H1 (cell line): ENCODE data around the gene TSPAN2. TPM values are rescaled to one million over a fixed set of nuclear protein-coding genes. Genes with fewer than 3 reads are reported as not detected.
A peak's percentile ranks its signal among the peaks of the same experiment; 100 is the strongest.

Experiments
- CTCF ChIA-PET: fragments of 300-600 bp; sonication (Branson Sonifier 250); formaldehyde crosslinking; loops from one replicate; lab custom pipeline; 2021; ENCODE audit not compliant: partially characterized antibody; lab: Charles Lee
- POLR2A ChIA-PET: fragments of 300-600 bp; sonication (Branson Sonifier 250); formaldehyde crosslinking; loops from one replicate; lab custom pipeline; 2021; ENCODE audit warnings: inconsistent platforms; ENCODE audit not compliant: partially characterized antibody; lab: Charles Lee
- DNase-seq, 2 experiments: peaks; one replicate each; pipeline versions ENCODE4 v3.0.0 to v3.0.0-alpha.2; 2010 to 2022; ENCODE audit warnings: low spot score in 2 of 2, low read depth in 1 of 2, mixed read lengths in 1 of 2
- FAIRE-seq: peaks from 2 replicates; lab custom pipeline; 2011; peaks lifted over from hg19 to GRCh38; lab: Jason Lieb, UNC
- H2AFZ ChIP-seq: 2 replicates; pipeline ENCODE4 v1.8.1; 2012; ENCODE audit warnings: low read length, inconsistent platforms
- H2AK5ac ChIP-seq: 2 replicates; pipeline ENCODE4 v1.6.1; 2013; ENCODE audit warnings: low read depth, low read length
- H2BK120ac ChIP-seq: replicated peaks from 2 replicates; pipeline ENCODE3; 2013; ENCODE audit warnings: low read depth, low read length, inconsistent platforms
- H2BK12ac ChIP-seq: 2 replicates; pipeline ENCODE4 v1.6.1; 2013; ENCODE audit warnings: low read depth, low read length
- H2BK15ac ChIP-seq: 2 replicates; pipeline ENCODE4 v1.6.1; 2013; ENCODE audit warnings: low read length
- H2BK20ac ChIP-seq: 2 replicates; pipeline ENCODE4 v1.6.1; 2013; ENCODE audit warnings: low read length
- H2BK5ac ChIP-seq: 2 replicates; pipeline ENCODE4 v1.6.1; 2013; ENCODE audit warnings: low read depth, low read length
- H3K14ac ChIP-seq: 2 replicates; pipeline ENCODE4 v1.6.1; 2013; ENCODE audit warnings: inconsistent platforms; ENCODE audit not compliant: insufficient read length
- H3K18ac ChIP-seq: 2 replicates; pipeline ENCODE4 v1.6.1; 2013; ENCODE audit warnings: low read length; ENCODE audit errors: extremely low read depth
- H3K23ac ChIP-seq: 2 replicates; pipeline ENCODE4 v1.6.1; 2013; ENCODE audit warnings: inconsistent platforms; ENCODE audit not compliant: insufficient read length
- H3K23me2 ChIP-seq: 2 replicates; pipeline ENCODE4 v1.6.1; 2013; ENCODE audit warnings: low read depth, low read length
- H3K27ac ChIP-seq: 2 replicates; pipeline ENCODE4 v1.6.1; 2011; ENCODE audit warnings: low read depth, low read length, inconsistent platforms
- H3K27me3 ChIP-seq, 4 experiments: replicated peaks in 1 of 4; 1 replicate in 1 of 4; 2 replicates in 3 of 4; pipeline versions ENCODE4 v1.6.1 to v1.8.1; 2011 to 2013; ENCODE audit warnings: low read length in 3 of 4, mild to moderate bottlenecking in 3 of 4, inconsistent platforms in 2 of 4, mixed read lengths in 2 of 4, moderate library complexity in 1 of 4; ENCODE audit not compliant: control insufficient read depth in 3 of 4, insufficient read depth in 3 of 4; ENCODE audit errors: extremely low read depth in 1 of 4
- H3K36me3 ChIP-seq, 4 experiments: 2 replicates each; pipeline versions ENCODE4 v1.6.1 to v1.8.1; 2011 to 2013; ENCODE audit warnings: mild to moderate bottlenecking in 4 of 4, low read length in 3 of 4, moderate library complexity in 2 of 4, control low read depth in 1 of 4, inconsistent platforms in 1 of 4; ENCODE audit not compliant: insufficient read depth in 4 of 4, control insufficient read depth in 2 of 4
- H3K4ac ChIP-seq: replicated peaks from 2 replicates; pipeline ENCODE3; 2013; ENCODE audit warnings: low read length, low read depth, mixed read lengths, inconsistent platforms; ENCODE audit not compliant: insufficient read length
- H3K4me1 ChIP-seq, 4 experiments: replicated peaks in 1 of 4; 1 replicate in 1 of 4; 2 replicates in 3 of 4; pipeline versions ENCODE4 v1.6.1 to v1.8.1; 2011 to 2013; ENCODE audit warnings: low read length in 3 of 4, inconsistent platforms in 2 of 4, mixed read lengths in 1 of 4; ENCODE audit not compliant: insufficient read depth in 4 of 4, control insufficient read depth in 3 of 4
- H3K4me2 ChIP-seq, 2 experiments: 2 replicates each; pipeline versions ENCODE4 v1.6.1 to v1.8.1; 2011 to 2013; ENCODE audit warnings: low read depth in 2 of 2, low read length in 2 of 2, control low read depth in 1 of 2, inconsistent platforms in 1 of 2, mild to moderate bottlenecking in 1 of 2; ENCODE audit not compliant: insufficient read depth in 1 of 2
- H3K4me3 ChIP-seq, 4 experiments: fragments of 200-600, 300-600 bp in 1 of 4; sonication (generic), shearing (Covaris generic), sonication (Bioruptor Twin) in 1 of 4; 2 replicates each; pipeline versions ENCODE4 v1.5.1 to v1.8.1; 2011 to 2016; ENCODE audit warnings: low read length in 4 of 4, low read depth in 3 of 4, control low read depth in 2 of 4, inconsistent platforms in 2 of 4, mild to moderate bottlenecking in 2 of 4, mixed read lengths in 1 of 4, moderate library complexity in 1 of 4; ENCODE audit not compliant: insufficient read depth in 2 of 4; ENCODE audit errors: extremely low read depth in 1 of 4
- H3K56ac ChIP-seq: replicated peaks from 2 replicates; pipeline ENCODE3; 2013; ENCODE audit warnings: low read depth, mild to moderate bottlenecking, mixed read lengths, low read length, inconsistent platforms; ENCODE audit not compliant: insufficient read length
- H3K79me1 ChIP-seq: 2 replicates; pipeline ENCODE4 v1.6.1; 2013; ENCODE audit warnings: low read depth, low read length, control low read depth
- H3K79me2 ChIP-seq, 2 experiments: 2 replicates each; pipeline versions ENCODE4 v1.6.1 to v1.8.1; 2012 to 2013; ENCODE audit warnings: low read length in 2 of 2, mild to moderate bottlenecking in 2 of 2, inconsistent platforms in 1 of 2; ENCODE audit not compliant: insufficient read depth in 2 of 2, control insufficient read depth in 1 of 2
- H3K9ac ChIP-seq, 4 experiments: replicated peaks in 1 of 4; 1 replicate in 1 of 4; 2 replicates in 3 of 4; pipeline versions ENCODE4 v1.6.1 to v1.8.1; 2011 to 2013; ENCODE audit warnings: low read depth in 3 of 4, low read length in 3 of 4, control low read depth in 2 of 4, mild to moderate bottlenecking in 2 of 4, moderate library complexity in 2 of 4, inconsistent platforms in 1 of 4; ENCODE audit errors: extremely low read depth in 1 of 4
- H3K9me3 ChIP-seq, 2 experiments: 2 replicates each; pipeline versions ENCODE4 v1.6.1 to v1.8.1; 2012 to 2013; ENCODE audit warnings: mild to moderate bottlenecking in 2 of 2, moderate library complexity in 2 of 2, control low read depth in 1 of 2, inconsistent platforms in 1 of 2, low read depth in 1 of 2, low read length in 1 of 2, mixed read lengths in 1 of 2; ENCODE audit not compliant: insufficient read depth in 2 of 2
- H4K20me1 ChIP-seq, 2 experiments: replicated peaks in 1 of 2; 2 replicates each; pipeline versions ENCODE3 to v1.8.1; 2011 to 2013; ENCODE audit warnings: inconsistent platforms in 2 of 2, low read length in 2 of 2, mild to moderate bottlenecking in 1 of 2; ENCODE audit not compliant: insufficient read depth in 2 of 2, control insufficient read depth in 1 of 2
- H4K5ac ChIP-seq: 2 replicates; pipeline ENCODE4 v1.6.1; 2013; ENCODE audit warnings: low read length, low read depth, mixed read lengths, inconsistent platforms; ENCODE audit not compliant: insufficient read length
- H4K8ac ChIP-seq: 2 replicates; pipeline ENCODE4 v1.8.0; 2013; ENCODE audit warnings: mild to moderate bottlenecking, moderate library complexity, low read length, inconsistent platforms; ENCODE audit not compliant: insufficient read depth; ENCODE audit errors: extremely low read depth
- H4K91ac ChIP-seq: replicated peaks from 2 replicates; pipeline ENCODE3; 2013; ENCODE audit warnings: low read length, mixed read lengths, inconsistent platforms; ENCODE audit not compliant: insufficient read length
- KDM1A ChIP-seq: fragments of 200-600, 300-600 bp; sonication (generic); IDR thresholded peaks from 2 replicates; pipeline ENCODE4 v1.7.1; 2016; ENCODE audit warnings: mild to moderate bottlenecking, low read length, borderline replicate concordance
- RAD21 ChIP-seq, 2 experiments: IDR thresholded peaks in 1 of 2; conservative IDR thresholded peaks in 1 of 2; 2 replicates each; pipeline ENCODE4 v1.6.1; 2011; ENCODE audit warnings: low read depth in 2 of 2, low read length in 2 of 2, improper control_type of control experiment in 1 of 2, inconsistent platforms in 1 of 2, mild to moderate bottlenecking in 1 of 2, moderate library complexity in 1 of 2
- WGBS, 2 experiments: shearing (Covaris generic) in 1 of 2; methylation state at CpG; one replicate each; pipeline versions ENCODE4 v1.1.6 to v1.1.7; 2013 to 2015; ENCODE audit warnings: low lambda C conversion rate in 2 of 2, mixed read lengths in 2 of 2, inconsistent platforms in 1 of 2, low coverage in 1 of 2, missing lambda C conversion rate in 1 of 2; ENCODE audit not compliant: insufficient replicate concordance in 2 of 2, insufficient coverage in 1 of 2, insufficient read length in 1 of 2; ENCODE audit errors: extremely low coverage in 1 of 2, missing lambda C conversion rate in 1 of 2; 5-methylcytosine and 5-hydroxymethylcytosine counted together
- polyA plus RNA-seq, 7 experiments: library from polyadenylated mRNA; depleted of rRNA in 3 of 7; stranded (reverse) in 5 of 7; unstranded in 2 of 7; fragments of >200 nt in 5 of 7; fragments of 200-250 nt in 2 of 7; gene quantifications; 1 replicate in 5 of 7; 2 replicates in 1 of 7; 4 replicates in 1 of 7; pipeline versions ENCODE4 v1.2.1 to v1.2.3, GENCODE V29; 2011 to 2013; ENCODE audit warnings: missing spikeins in 2 of 7, mixed read lengths in 2 of 7
- total RNA-seq: library from RNA; stranded (reverse); fragmentation: NEBNext Ultra II Directional; extraction: Animal tissue kit (Norgen Biotek cat#: 25700); gene quantifications from 2 replicates; pipeline ENCODE4 v1.2.1, GENCODE V29; 2021
- TF ChIP-seq, protein P1 (sequence below), 3 experiments: IDR thresholded peaks; 1 replicate in 2 of 3; 2 replicates in 1 of 3; pipeline versions ENCODE4 v1.5.1 to v1.6.1; 2011; ENCODE audit warnings: low read length in 3 of 3, mild to moderate bottlenecking in 3 of 3, inconsistent platforms in 2 of 3, low read depth in 1 of 3, moderate library complexity in 1 of 3; ENCODE audit not compliant: insufficient read depth in 1 of 3; ENCODE audit errors: control extremely low read depth in 1 of 3

TSPAN2 gene
- total and polyA plus RNA-seq, 2 of the 8 experiments (the other 6 are each of a cell fraction or from before 2014, with no cell fraction given) = 7.4 to 14.2 TPM

DNA sequence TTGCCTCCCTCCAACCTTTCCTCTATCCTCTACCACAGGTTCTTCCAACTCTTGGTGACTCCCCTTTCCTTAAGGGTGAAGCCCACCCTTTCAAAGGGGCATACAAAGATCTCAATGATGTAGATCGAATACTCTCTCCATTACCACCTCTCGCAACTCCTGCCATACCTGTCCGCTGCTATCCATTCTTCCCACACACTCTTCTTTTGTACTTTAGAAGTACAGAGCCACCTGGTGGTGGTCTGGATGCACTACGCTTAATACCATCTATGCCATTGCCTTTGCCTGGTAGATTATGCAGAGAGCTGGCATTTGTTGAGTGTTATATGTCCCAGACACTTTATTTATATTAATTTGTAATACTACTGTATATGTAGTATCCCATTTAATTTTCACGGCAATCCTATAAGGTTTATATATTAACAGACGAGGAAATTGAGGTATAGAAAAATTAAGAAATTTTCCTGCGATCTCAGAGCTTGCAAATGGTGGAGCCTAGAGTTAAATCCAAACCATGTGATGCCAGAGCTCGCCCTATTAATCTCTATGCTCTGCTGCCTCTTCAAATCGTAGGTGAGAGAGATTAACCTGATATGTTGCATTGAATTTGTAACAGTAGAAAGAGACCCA is 36.7 kb downstream of the TSPAN2 start:
- H2BK5ac ChIP-seq = no peak overlapping the region
- H3K23ac ChIP-seq = no peak overlapping the region
- H2BK12ac ChIP-seq = no peak overlapping the region
- H3K27me3 ChIP-seq = no peaks in the 10 kb centered on the region
- H2AK5ac ChIP-seq = no peak overlapping the region
- no peak overlapping the region for H3K56ac ChIP-seq
- peak; percentile 80 for FAIRE-seq
- H2AFZ ChIP-seq = peak overlapping the region; percentile 61; the same call in 1 of the 2 replicates
- H3K9me3 ChIP-seq = no peaks in the 10 kb centered on the region
- peak in 1 of 2 experiments; percentile 69 for DNase-seq
- H2BK120ac ChIP-seq = no peak overlapping the region
- no peak overlapping the region for H2BK20ac ChIP-seq
- H4K5ac ChIP-seq = no peak overlapping the region
- H3K4me2 ChIP-seq = no peak overlapping the region
- no peaks in the 10 kb centered on the region for H3K23me2 ChIP-seq
- no peak overlapping the region for H3K27ac ChIP-seq
- no peak overlapping the region; the same call in 1 of the 2 replicates for H3K18ac ChIP-seq
- H4K20me1 ChIP-seq = no peaks in the 10 kb centered on the region
- H3K79me1 ChIP-seq = no peaks in the 10 kb centered on the region
- no peak overlapping the region for H3K9ac ChIP-seq
- TF ChIP-seq RAD21 (IDR thresholded peaks at IDR 0.05 in 1 of 2, conservative IDR thresholded peaks at IDR 0.05 in 1 of 2; ENCODE audit: low read depth in 2 of 2, low read length in 2 of 2) (peak; percentile 68 to 75), KDM1A (no peak)
- TF ChIP-seq, protein P1, sequence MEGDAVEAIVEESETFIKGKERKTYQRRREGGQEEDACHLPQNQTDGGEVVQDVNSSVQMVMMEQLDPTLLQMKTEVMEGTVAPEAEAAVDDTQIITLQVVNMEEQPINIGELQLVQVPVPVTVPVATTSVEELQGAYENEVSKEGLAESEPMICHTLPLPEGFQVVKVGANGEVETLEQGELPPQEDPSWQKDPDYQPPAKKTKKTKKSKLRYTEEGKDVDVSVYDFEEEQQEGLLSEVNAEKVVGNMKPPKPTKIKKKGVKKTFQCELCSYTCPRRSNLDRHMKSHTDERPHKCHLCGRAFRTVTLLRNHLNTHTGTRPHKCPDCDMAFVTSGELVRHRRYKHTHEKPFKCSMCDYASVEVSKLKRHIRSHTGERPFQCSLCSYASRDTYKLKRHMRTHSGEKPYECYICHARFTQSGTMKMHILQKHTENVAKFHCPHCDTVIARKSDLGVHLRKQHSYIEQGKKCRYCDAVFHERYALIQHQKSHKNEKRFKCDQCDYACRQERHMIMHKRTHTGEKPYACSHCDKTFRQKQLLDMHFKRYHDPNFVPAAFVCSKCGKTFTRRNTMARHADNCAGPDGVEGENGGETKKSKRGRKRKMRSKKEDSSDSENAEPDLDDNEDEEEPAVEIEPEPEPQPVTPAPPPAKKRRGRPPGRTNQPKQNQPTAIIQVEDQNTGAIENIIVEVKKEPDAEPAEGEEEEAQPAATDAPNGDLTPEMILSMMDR (IDR thresholded peaks at IDR 0.05; ENCODE audit: control extremely low read depth in 1 of 3, insufficient read depth in 1 of 3, low read depth in 1 of 3, low read length in 3 of 3) = peak in 2 of 3 experiments; percentile 77 to 83; a peak in 3 of 4 replicates
- TF ChIP-seq, all 59 proteins: peak for 2
- CTCF ChIA-PET = interaction anchor here (0.6 to 6.4 kb wide), 33 partner anchors 9 to 929 kb away, joined by 3 to 106 read pairs (median 4); partner anchors contain the start of gene TSPAN2
- no peak overlapping the region for H3K4me3 ChIP-seq
- no peak overlapping the region for H3K4ac ChIP-seq
- no peak overlapping the region for H4K8ac ChIP-seq
- 48% methylated on average over 9 of the region's 9 CpGs; no CpG with 5 or more reads in 1 of the 2 experiments for WGBS, 2 experiments
- peaks cover 0 to 6% (median 2%) of the 10 kb centered on the region in 4 experiments; a peak in 3 of 7 replicates for H3K4me1 ChIP-seq
- no peak overlapping the region for H4K91ac ChIP-seq
- H3K36me3 ChIP-seq = no peaks in the 10 kb centered on the region
- POLR2A ChIA-PET = interaction anchor here (1.0 kb wide), 1 partner anchor 37 kb away, joined by 4 read pairs; the partner anchor contains the start of gene TSPAN2
- no peak overlapping the region for H3K14ac ChIP-seq
- H3K79me2 ChIP-seq = no peaks in the 10 kb centered on the region
- no peak overlapping the region for H2BK15ac ChIP-seq
